Liver (tissue), 3 donors: ENCODE data around the gene TMEM140.

Experiments used
- EGR1 ChIP-seq, 2 donors: IDR thresholded peaks; 2 replicates each; pipeline ENCODE4 v1.6.1; 2016 to 2018; ENCODE audit warnings: antibody characterized with exemption in 2 of 2, low read depth in 2 of 2
- FOXA1 ChIP-seq: IDR thresholded peaks from 2 replicates; pipeline ENCODE4 v1.6.1; 2016; ENCODE audit warnings: antibody characterized with exemption
- HNF4A ChIP-seq, 2 donors: conservative IDR thresholded peaks; 2 replicates each; pipeline ENCODE4 v1.6.1; 2016; ENCODE audit warnings: antibody characterized with exemption in 2 of 2, mild to moderate bottlenecking in 2 of 2
- HNF4G ChIP-seq: IDR thresholded peaks from 2 replicates; pipeline ENCODE4 v1.6.1; 2016; ENCODE audit warnings: antibody characterized with exemption
- JUND ChIP-seq, 2 donors: IDR thresholded peaks; 2 replicates each; pipeline ENCODE4 v1.6.1; 2016; ENCODE audit warnings: antibody characterized with exemption in 2 of 2
- RAD21 ChIP-seq, 2 donors: IDR thresholded peaks; 2 replicates each; pipeline ENCODE4 v1.6.1; 2016; ENCODE audit warnings: antibody characterized with exemption in 2 of 2, mild to moderate bottlenecking in 2 of 2
- SP1 ChIP-seq: IDR thresholded peaks from 2 replicates; pipeline ENCODE4 v1.6.1; 2018; ENCODE audit warnings: antibody characterized with exemption, mild to moderate bottlenecking
- TAF1 ChIP-seq: conservative IDR thresholded peaks from 2 replicates; pipeline ENCODE4 v1.6.1; 2016; ENCODE audit warnings: antibody characterized with exemption, mild to moderate bottlenecking
- YY1 ChIP-seq: IDR thresholded peaks from 2 replicates; pipeline ENCODE4 v1.6.1; 2016; ENCODE audit warnings: antibody characterized with exemption, mild to moderate bottlenecking
- ZBTB33 ChIP-seq: IDR thresholded peaks from 2 replicates; pipeline ENCODE4 v1.6.1; 2016; ENCODE audit warnings: antibody characterized with exemption
- TF ChIP-seq, protein P1 (sequence below): fragments of 150-350 bp; IDR thresholded peaks from 2 replicates; pipeline ENCODE4 v1.5.1; 2017; ENCODE audit warnings: improper control_type of control experiment, low read depth, low read length; ENCODE audit not compliant: missing input control
- TF ChIP-seq, protein P2 (sequence below): IDR thresholded peaks from 2 replicates; pipeline ENCODE4 v1.6.1; 2016; ENCODE audit warnings: antibody characterized with exemption
- TF ChIP-seq, protein P3 (sequence below): IDR thresholded peaks from 2 replicates; pipeline ENCODE4 v1.6.1; 2016; ENCODE audit warnings: antibody characterized with exemption, mild to moderate bottlenecking
- TF ChIP-seq, protein P4 (sequence below): IDR thresholded peaks from 2 replicates; pipeline ENCODE4 v1.6.1; 2016; ENCODE audit warnings: antibody characterized with exemption
- donor health status: healthy.
- donor health status: healthy.

DNA sequence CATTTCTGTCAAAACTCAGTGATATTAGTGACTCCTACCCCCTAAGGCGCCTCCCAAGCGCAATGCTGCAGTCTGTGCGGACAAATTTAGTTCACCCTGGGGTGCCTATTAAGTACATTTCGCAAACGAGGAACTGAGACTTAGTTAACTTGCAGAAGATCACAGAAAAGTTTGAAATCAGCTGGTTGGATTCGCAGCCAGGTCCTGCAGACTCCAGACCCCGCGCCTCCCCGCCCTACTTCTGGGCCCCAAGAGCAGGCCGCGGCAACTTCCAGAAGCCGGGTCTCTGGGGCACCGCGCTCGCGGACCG is 22.0 kb downstream of the TMEM140 start:
- TF ChIP-seq, protein P1, sequence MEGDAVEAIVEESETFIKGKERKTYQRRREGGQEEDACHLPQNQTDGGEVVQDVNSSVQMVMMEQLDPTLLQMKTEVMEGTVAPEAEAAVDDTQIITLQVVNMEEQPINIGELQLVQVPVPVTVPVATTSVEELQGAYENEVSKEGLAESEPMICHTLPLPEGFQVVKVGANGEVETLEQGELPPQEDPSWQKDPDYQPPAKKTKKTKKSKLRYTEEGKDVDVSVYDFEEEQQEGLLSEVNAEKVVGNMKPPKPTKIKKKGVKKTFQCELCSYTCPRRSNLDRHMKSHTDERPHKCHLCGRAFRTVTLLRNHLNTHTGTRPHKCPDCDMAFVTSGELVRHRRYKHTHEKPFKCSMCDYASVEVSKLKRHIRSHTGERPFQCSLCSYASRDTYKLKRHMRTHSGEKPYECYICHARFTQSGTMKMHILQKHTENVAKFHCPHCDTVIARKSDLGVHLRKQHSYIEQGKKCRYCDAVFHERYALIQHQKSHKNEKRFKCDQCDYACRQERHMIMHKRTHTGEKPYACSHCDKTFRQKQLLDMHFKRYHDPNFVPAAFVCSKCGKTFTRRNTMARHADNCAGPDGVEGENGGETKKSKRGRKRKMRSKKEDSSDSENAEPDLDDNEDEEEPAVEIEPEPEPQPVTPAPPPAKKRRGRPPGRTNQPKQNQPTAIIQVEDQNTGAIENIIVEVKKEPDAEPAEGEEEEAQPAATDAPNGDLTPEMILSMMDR, result no peak
- TF ChIP-seq YY1 (no peak), SP1 (no peak), RAD21 (IDR thresholded peaks at IDR 0.05) (no peak), TAF1 (no peak), ZBTB33 (no peak), HNF4G (no peak), EGR1 (IDR thresholded peaks at IDR 0.05; ENCODE audit: low read depth in 2 of 2) (no peak), HNF4A (conservative IDR thresholded peaks at IDR 0.05) (no peak), JUND (IDR thresholded peaks at IDR 0.05) (no peak), FOXA1 (no peak)
- TF ChIP-seq, protein P2, sequence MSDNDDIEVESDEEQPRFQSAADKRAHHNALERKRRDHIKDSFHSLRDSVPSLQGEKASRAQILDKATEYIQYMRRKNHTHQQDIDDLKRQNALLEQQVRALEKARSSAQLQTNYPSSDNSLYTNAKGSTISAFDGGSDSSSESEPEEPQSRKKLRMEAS, result no peak
- TF ChIP-seq, protein P3, sequence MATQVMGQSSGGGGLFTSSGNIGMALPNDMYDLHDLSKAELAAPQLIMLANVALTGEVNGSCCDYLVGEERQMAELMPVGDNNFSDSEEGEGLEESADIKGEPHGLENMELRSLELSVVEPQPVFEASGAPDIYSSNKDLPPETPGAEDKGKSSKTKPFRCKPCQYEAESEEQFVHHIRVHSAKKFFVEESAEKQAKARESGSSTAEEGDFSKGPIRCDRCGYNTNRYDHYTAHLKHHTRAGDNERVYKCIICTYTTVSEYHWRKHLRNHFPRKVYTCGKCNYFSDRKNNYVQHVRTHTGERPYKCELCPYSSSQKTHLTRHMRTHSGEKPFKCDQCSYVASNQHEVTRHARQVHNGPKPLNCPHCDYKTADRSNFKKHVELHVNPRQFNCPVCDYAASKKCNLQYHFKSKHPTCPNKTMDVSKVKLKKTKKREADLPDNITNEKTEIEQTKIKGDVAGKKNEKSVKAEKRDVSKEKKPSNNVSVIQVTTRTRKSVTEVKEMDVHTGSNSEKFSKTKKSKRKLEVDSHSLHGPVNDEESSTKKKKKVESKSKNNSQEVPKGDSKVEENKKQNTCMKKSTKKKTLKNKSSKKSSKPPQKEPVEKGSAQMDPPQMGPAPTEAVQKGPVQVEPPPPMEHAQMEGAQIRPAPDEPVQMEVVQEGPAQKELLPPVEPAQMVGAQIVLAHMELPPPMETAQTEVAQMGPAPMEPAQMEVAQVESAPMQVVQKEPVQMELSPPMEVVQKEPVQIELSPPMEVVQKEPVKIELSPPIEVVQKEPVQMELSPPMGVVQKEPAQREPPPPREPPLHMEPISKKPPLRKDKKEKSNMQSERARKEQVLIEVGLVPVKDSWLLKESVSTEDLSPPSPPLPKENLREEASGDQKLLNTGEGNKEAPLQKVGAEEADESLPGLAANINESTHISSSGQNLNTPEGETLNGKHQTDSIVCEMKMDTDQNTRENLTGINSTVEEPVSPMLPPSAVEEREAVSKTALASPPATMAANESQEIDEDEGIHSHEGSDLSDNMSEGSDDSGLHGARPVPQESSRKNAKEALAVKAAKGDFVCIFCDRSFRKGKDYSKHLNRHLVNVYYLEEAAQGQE, result no peak
- TF ChIP-seq, protein P4, sequence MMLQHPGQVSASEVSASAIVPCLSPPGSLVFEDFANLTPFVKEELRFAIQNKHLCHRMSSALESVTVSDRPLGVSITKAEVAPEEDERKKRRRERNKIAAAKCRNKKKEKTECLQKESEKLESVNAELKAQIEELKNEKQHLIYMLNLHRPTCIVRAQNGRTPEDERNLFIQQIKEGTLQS, result no peak
